Measurements from ENCODE around the gene TPX2.

Gene TPX2

DNA sequence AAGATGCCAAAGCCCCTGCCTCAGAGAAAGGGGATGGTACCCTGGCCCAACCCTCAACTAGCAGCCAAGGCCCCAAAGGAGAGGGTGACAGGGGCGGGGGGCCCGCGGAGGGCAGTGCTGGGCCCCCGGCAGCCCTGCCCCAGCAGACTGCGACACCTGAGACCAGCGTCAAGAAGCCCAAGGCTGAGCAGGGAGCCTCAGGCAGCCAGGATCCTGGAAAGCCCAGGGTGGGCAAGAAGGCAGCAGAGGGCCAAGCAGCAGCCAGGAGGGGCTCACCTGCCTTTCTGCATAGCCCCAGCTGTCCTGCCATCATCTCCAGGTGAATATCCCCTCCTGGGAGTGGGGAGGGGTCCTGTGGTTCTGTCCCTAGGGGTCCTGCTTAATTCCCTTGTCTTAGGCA is 81.1 kb downstream of the TPX2 start:
- TF ChIP-seq, protein P1, sequence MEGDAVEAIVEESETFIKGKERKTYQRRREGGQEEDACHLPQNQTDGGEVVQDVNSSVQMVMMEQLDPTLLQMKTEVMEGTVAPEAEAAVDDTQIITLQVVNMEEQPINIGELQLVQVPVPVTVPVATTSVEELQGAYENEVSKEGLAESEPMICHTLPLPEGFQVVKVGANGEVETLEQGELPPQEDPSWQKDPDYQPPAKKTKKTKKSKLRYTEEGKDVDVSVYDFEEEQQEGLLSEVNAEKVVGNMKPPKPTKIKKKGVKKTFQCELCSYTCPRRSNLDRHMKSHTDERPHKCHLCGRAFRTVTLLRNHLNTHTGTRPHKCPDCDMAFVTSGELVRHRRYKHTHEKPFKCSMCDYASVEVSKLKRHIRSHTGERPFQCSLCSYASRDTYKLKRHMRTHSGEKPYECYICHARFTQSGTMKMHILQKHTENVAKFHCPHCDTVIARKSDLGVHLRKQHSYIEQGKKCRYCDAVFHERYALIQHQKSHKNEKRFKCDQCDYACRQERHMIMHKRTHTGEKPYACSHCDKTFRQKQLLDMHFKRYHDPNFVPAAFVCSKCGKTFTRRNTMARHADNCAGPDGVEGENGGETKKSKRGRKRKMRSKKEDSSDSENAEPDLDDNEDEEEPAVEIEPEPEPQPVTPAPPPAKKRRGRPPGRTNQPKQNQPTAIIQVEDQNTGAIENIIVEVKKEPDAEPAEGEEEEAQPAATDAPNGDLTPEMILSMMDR (IDR thresholded peaks at IDR 0.05; ENCODE audit: low read depth, low read length): no peak
- H3K4me3 ChIP-seq (ENCODE audit: low read depth, low read length): no peak overlapping the region

GRCh38 chr20:31821427-31821826 is 82.3 kb downstream of the TPX2 start:
- no peak overlapping the region for H3K4me3 ChIP-seq (ENCODE audit: low read depth, low read length)
- TF ChIP-seq, protein P1 (IDR thresholded peaks at IDR 0.05; ENCODE audit: low read depth, low read length): no peak

DNA sequence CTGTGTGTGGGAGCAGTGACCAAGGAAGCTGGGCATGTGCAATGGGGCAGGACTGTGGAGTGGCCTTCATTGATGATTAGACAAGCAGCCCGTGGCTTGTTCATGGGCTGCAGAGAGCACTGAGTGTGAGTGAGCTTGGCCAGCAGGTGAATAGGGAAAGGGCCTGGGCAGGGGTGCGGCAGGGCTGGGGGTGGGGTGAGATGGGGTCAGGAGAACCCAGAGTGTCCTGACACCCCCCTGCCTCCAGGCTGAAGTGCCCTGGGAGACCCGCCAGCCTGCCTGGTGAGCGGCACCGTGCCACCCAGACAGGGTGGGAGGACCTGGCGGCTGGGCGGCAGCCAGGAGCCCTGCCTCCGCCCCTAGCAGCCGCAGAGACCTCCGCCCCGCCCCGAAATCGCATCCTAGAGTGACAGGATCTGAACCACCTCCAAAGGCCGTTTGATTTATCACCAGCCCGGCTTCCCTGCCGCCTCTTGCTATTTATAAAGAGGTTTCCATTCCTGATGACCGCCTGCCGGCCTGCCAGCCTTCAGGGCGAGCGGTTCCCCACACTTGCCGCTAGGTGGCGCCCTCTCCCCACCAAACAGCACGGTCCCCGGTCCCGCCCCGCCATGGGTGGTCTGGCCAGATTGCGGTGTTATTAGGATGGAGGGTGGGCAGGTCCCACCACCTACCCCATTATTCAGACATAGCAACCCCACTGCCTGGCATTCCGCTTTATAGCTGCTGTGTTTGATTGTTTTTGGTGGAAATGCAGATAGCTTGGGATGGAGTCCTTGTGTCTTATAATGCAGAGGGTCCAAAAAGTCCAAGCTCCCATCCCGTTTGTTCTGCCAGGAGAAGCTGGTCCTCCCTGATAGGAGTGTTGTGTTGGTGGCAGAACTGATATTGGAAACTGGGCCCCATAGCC is 83.6 kb downstream of the TPX2 start:
- no peak overlapping the region for H3K4me3 ChIP-seq (ENCODE audit: low read depth, low read length)

GRCh38 chr20:31823360-31824124 is 84.5 kb downstream of the TPX2 start:
- no peak overlapping the region for H3K4me3 ChIP-seq (ENCODE audit: low read depth, low read length)
- TF ChIP-seq, protein P1 (IDR thresholded peaks at IDR 0.05; ENCODE audit: low read depth, low read length): no peak

More for the DNA sequence above, 83.6 kb downstream of the TPX2 start:
- TF ChIP-seq, protein P1 (IDR thresholded peaks at IDR 0.05; ENCODE audit: low read depth, low read length): peak; percentile 96

- no peak overlapping the region for H3K4me3 ChIP-seq (ENCODE audit: low read depth, low read length)
These were observed 85.0 kb downstream of the TPX2 start for GRCh38 chr20:31824125-31824485.

GRCh38 chr20:31824554-31825313 is 85.6 kb downstream of the TPX2 start:
- no peak overlapping the region for H3K4me3 ChIP-seq (ENCODE audit: low read depth, low read length)
- TF ChIP-seq, protein P1 (IDR thresholded peaks at IDR 0.05; ENCODE audit: low read depth, low read length): no peak

More at GRCh38 chr20:31824125-31824485, 85.0 kb downstream of the TPX2 start:
- TF ChIP-seq, protein P1 (IDR thresholded peaks at IDR 0.05; ENCODE audit: low read depth, low read length): no peak
